Chondrocyte (in vitro differentiated cells): Measurements from ENCODE around the gene HS2ST1. TPM values are rescaled to one million over a fixed set of nuclear protein-coding genes. Genes with fewer than 3 reads are reported as not detected.

Source experiments
- DNase-seq: peaks from one replicate; pipeline ENCODE4 v3.0.0; 2021; ENCODE audit warnings: mixed read lengths, low spot score
- H3K27ac Mint-ChIP-seq: one replicate; pipeline ENCODE4 v1.8.0; 2021; ENCODE audit warnings: mild to moderate bottlenecking, moderate library complexity, mixed read lengths; ENCODE audit not compliant: unreplicated experiment
- H3K27me3 Mint-ChIP-seq: 2 replicates; pipeline ENCODE4 v1.8.0; 2021; ENCODE audit warnings: low read depth, mixed read lengths
- H3K36me3 Mint-ChIP-seq: 2 replicates; pipeline ENCODE4 v1.8.0; 2021; ENCODE audit warnings: low read depth, mixed read lengths
- H3K4me1 Mint-ChIP-seq: 2 replicates; pipeline ENCODE4 v1.8.0; 2021; ENCODE audit warnings: low read depth, mild to moderate bottlenecking, mixed read lengths
- H3K4me3 Mint-ChIP-seq: one replicate; pipeline ENCODE4 v1.8.0; 2021; ENCODE audit warnings: mild to moderate bottlenecking, moderate library complexity, mixed read lengths; ENCODE audit not compliant: unreplicated experiment
- H3K9me3 Mint-ChIP-seq: 2 replicates; pipeline ENCODE4 v1.8.0; 2021; ENCODE audit warnings: low read depth, mixed read lengths
- CTCF ChIP-seq: fragments of 200-600 bp; sonication (generic); IDR thresholded peaks from 2 replicates; pipeline ENCODE4 v1.5.0; 2021; ENCODE audit warnings: antibody characterized with exemption, mild to moderate bottlenecking, moderate library complexity
- total RNA-seq: library from RNA; stranded (reverse); gene quantifications from 3 replicates; pipeline ENCODE4 v1.2.1, GENCODE V29; 2021

The HS2ST1 gene
- total RNA-seq, 1 donor from 2014 or later = 26.7 TPM

- TF ChIP-seq CTCF = no peak
- Mint-ChIP-seq H3K4me3 (no peak overlapping the region), H3K9me3 (no peaks in the 10 kb centered on the region), H3K27ac (no peak overlapping the region), H3K4me1 (peaks cover 6% of the 10 kb centered on the region), H3K36me3 (no peaks in the 10 kb centered on the region), H3K27me3 (peaks cover 4% of the 10 kb centered on the region)
- DNase-seq = no peak
Observed at GRCh38 chr1:87127581-87127980, 213.1 kb downstream of the HS2ST1 start.

- H3K9me3 Mint-ChIP-seq = no peaks in the 10 kb centered on the region
- peaks cover 4% of the 10 kb centered on the region for H3K27me3 Mint-ChIP-seq
- peaks cover 6% of the 10 kb centered on the region for H3K4me1 Mint-ChIP-seq
- TF ChIP-seq CTCF = no peak
- no peak overlapping the region for H3K27ac Mint-ChIP-seq
- no peaks in the 10 kb centered on the region for H3K36me3 Mint-ChIP-seq
- no peak overlapping the region for H3K4me3 Mint-ChIP-seq
- DNase-seq = no peak
Observed at GRCh38 chr1:87129038-87129437, 214.6 kb downstream of the HS2ST1 start.

- Mint-ChIP-seq H3K4me1 (peaks cover 6% of the 10 kb centered on the region), H3K9me3 (no peaks in the 10 kb centered on the region), H3K4me3 (no peak overlapping the region), H3K27me3 (peaks cover 4% of the 10 kb centered on the region), H3K36me3 (no peaks in the 10 kb centered on the region), H3K27ac (no peak overlapping the region)
- no peak for TF ChIP-seq CTCF
- no peak for DNase-seq
Observed at GRCh38 chr1:87129606-87130005, 215.2 kb downstream of the HS2ST1 start.

GRCh38 chr1:87130438-87130837, 216.0 kb downstream of the HS2ST1 start:
- no peak for DNase-seq
- Mint-ChIP-seq H3K4me3 (no peak overlapping the region), H3K4me1 (peaks cover 6% of the 10 kb centered on the region), H3K27ac (no peak overlapping the region), H3K36me3 (no peaks in the 10 kb centered on the region), H3K9me3 (no peaks in the 10 kb centered on the region), H3K27me3 (peaks cover 4% of the 10 kb centered on the region)
- no peak for TF ChIP-seq CTCF

- Mint-ChIP-seq H3K27ac (no peak overlapping the region), H3K4me1 (peaks cover 6% of the 10 kb centered on the region), H3K9me3 (no peaks in the 10 kb centered on the region), H3K4me3 (peak overlapping the region; percentile 69), H3K27me3 (peaks cover 4% of the 10 kb centered on the region), H3K36me3 (no peaks in the 10 kb centered on the region)
- TF ChIP-seq CTCF = peak; percentile 99
- no peak for DNase-seq
Observed at GRCh38 chr1:87131809-87132283, 217.4 kb downstream of the HS2ST1 start.
